Fibroblast of pulmonary artery (primary cell): Measurements from ENCODE around the gene DGKI.
A peak's percentile ranks its signal among the peaks of the same experiment; 100 is the strongest.

Experiments used
- DNase-seq: peaks from one replicate; pipeline ENCODE4 v3.0.0-alpha.2; 2010; ENCODE audit warnings: low read depth
- H3K4me3 ChIP-seq: replicated peaks from 2 replicates; pipeline ENCODE4 v1.5.1; 2011; ENCODE audit warnings: low read depth, mild to moderate bottlenecking, control low read depth, low read length, moderate library complexity
- TF ChIP-seq, protein P1 (sequence below): IDR thresholded peaks from 2 replicates; pipeline ENCODE4 v1.5.1; 2011; ENCODE audit warnings: mild to moderate bottlenecking, control low read depth, low read length, inconsistent platforms; ENCODE audit errors: missing control alignments

DGKI gene

DNA sequence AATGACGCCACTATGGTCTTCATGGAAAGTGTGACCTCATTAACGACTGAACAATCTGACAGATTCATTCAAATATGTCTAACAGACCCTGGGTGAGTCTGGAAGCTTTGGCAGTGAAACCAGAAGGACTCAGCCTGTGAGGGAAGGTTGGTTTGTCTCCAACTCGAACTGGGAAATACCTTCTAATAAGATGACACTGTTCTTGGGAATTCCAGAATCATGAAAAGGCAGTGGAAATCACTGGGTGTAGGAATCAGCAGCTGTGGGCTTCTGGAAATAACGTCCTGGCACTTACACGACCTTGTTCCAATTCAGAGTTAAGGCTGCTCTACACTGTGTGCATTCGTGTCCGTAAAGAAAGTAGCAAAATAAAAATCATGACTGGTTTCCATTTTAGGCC is 75.1 kb downstream of the DGKI start:
- peak; percentile 75 for DNase-seq
- H3K4me3 ChIP-seq, result no peak overlapping the region
- TF ChIP-seq, protein P1, sequence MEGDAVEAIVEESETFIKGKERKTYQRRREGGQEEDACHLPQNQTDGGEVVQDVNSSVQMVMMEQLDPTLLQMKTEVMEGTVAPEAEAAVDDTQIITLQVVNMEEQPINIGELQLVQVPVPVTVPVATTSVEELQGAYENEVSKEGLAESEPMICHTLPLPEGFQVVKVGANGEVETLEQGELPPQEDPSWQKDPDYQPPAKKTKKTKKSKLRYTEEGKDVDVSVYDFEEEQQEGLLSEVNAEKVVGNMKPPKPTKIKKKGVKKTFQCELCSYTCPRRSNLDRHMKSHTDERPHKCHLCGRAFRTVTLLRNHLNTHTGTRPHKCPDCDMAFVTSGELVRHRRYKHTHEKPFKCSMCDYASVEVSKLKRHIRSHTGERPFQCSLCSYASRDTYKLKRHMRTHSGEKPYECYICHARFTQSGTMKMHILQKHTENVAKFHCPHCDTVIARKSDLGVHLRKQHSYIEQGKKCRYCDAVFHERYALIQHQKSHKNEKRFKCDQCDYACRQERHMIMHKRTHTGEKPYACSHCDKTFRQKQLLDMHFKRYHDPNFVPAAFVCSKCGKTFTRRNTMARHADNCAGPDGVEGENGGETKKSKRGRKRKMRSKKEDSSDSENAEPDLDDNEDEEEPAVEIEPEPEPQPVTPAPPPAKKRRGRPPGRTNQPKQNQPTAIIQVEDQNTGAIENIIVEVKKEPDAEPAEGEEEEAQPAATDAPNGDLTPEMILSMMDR, result no peak

DNA sequence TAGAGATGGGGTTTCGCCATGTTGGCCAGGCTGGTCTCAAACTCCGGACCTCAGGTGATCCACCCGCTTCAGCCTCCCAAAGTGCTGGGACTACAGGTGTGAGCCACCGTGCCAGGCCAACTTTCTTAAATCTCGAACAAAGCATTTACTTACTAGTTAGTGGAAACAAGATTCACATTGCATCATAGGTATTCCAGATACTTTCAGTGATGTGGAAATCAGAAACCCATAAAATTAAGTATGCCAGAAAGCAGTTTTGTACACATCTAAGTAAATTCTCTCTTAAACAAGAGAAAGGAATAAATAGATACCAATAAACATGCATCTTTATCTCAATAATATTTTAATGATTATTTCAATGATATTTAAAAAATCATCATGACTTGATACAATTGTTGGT is 75.5 kb downstream of the DGKI start:
- no peak overlapping the region for H3K4me3 ChIP-seq
- TF ChIP-seq, protein P1, result no peak
- DNase-seq, result no peak

DNA sequence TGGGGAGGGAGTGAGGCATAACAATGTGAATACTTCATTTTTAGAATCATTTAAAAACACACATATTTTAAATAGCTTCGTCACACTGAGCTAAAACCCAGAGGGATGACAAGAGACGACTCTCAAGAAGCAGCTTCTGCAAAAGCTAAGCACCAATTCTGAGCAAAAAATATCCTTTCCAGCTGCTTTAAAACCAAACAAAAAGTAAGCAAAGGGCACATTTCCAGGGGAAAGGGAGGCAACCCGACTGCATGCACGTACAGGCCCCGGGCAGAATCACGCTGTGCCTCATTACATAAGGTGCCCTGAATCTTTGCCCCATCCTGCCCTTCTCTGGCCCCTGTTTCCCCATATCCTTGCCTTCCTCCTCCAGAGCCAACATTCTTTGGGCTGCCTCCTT is 78.4 kb downstream of the DGKI start:
- DNase-seq, result no peak
- H3K4me3 ChIP-seq, result no peak overlapping the region
- TF ChIP-seq, protein P1, result no peak

DNA sequence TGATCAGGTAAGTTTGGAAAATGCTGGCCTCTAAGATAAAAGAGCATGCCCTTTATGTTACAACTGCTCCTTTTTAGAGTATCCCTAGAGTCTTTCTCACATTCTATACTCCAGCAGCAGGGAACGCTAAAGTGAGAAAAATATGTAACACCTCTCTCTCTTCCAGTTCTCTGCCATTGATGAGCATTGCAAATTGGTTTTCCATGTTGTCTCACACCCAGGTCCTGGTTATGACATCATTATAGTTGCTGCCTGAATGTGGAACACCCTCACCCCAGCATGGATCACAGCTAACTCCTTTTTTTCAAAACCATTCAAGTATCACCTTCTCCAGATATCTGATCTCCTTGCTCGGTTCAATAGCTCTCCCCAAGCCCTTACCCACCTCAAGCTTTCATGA is 84.4 kb downstream of the DGKI start:
- H3K4me3 ChIP-seq, result no peak overlapping the region
- DNase-seq, result no peak
- TF ChIP-seq, protein P1, result no peak

DNA sequence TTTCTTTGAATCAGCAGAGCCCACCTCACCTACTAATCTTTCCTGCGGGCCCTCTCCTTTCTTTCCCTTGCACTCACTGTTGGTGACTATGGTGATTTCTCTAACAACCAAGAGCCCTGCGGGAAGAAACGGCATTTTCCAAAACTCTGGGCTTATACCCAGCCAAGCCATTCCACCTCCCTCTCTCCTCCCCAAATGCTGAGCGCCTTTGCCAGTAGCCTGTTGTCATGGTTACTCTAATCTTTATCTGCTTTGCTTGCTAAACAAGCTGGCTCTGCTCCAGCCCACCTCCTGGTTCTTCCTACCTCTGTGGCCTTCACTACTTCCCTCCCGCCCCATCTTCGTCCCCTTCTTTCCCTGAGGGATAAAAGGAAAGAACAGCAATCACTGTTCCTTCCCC is 86.7 kb downstream of the DGKI start:
- DNase-seq, result peak; percentile 43
- TF ChIP-seq, protein P1, result no peak
- no peak overlapping the region for H3K4me3 ChIP-seq

DNA sequence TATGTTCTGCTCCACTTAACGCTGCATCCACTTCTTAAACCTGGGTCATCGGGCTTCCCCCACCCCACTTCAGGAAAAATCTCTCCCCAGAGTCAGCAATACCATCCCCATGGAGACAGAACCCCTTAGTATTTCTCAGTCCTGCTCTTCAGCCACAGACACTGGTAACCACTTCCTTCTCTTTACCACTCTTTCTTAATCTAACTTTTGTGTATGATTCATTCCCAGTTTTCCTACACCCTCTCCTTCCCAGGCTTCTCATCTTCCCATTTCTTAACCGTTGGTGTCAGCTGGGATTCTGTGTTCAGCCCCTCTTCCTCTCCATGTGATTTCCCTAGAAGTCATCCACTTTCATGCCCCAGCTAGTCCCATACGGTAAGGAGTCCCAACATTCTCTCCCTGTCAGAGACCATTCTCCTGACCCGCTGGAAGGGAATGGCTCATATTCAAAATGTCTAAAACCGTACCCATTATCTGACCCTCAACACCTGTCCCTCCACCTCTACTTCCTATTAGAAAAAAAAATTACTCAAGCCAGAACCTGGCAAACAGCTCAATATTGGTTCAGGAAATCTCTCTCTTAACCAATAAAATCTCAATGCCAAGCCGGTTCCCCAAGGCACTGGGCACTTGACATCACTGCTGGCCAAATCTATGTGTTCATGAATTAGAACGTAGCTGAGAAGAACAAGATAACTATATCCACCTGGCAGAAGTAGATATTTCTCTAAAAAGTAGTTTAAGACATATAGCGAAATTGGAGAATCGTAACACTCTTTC is 89.4 kb downstream of the DGKI start:
- no peak for DNase-seq
- H3K4me3 ChIP-seq, result no peak overlapping the region
- TF ChIP-seq, protein P1, result no peak
